ENCODE measurements around the gene ZNF277.

ZNF277 gene

DNA sequence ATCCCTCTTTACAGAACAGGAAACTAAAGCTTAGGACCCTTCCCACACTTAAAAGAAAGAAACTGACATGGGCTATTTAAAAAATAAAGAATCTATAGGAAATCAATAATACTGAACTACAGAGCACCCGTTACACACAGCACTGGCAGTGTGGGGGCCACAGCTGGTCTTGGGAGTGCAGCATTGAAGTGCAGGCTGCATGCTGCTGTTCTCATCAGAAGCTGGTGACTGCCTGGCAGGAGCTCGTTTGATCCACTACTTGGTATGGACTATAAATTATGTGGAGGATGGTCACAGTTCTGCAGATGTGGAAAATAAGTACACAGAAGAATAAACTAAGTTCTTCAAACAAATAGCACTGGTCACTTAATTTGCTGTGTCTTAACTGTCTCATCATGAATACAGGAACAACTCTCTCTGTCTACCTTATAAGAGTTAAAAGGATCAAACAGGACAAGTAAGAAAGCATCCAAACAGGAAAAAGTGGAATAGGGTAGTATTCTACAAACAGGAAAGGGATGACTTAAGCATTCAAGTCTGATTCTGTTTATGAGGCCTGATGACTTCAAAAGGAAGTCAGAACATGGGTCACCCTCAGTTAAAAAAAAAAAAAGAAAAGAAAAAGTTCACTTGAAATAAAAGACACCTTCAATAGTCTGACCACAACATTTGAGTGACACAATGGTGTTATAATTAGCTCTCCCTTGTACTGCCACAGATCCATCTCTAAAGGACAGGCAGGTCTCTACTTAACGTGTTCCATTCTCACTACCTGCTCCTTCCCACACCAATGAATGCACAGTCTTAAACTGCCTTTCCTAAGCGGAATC, 21.3 kb upstream of the ZNF277 start:
- DNase-seq (ENCODE audit: low read depth), result no peak

DNA sequence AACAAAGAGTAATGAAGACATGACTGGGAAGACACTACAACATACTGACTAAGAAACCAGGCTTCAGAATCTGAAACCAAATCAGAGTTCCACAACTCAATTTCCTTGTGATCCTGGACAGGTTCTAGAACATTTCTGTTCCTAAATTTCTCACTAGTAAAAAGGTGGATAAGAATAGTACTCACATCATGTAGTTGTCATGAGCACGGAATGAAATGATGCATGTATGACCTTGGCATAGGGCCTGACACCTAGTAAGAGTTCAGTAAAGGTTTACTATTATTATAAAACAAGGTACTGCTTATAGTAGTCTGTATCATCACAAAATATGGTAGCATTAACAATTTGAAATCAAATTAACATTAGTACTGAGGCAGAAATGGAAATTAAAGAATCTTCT, 20.2 kb upstream of the ZNF277 start:
- DNase-seq (ENCODE audit: low read depth), result no peak

DNA sequence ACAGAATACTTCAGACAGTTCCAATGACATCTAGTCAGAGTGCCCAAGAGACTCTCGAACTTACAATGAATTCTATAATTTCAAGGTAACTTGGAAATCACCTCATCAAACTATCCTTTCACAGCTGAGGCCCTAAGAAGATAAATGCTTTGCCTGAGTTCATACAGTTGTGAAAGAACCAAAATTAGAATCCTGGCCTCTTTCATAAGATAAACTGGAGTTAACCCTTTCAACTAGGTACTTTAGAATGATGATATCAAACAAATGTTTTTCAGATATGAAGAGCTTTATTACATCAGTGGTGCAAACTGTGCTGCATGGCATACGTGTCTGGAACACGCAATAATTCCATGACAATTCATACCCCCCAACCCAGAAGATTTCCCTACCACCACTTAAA, 18.2 kb upstream of the ZNF277 start:
- DNase-seq (ENCODE audit: low read depth), result no peak

DNA sequence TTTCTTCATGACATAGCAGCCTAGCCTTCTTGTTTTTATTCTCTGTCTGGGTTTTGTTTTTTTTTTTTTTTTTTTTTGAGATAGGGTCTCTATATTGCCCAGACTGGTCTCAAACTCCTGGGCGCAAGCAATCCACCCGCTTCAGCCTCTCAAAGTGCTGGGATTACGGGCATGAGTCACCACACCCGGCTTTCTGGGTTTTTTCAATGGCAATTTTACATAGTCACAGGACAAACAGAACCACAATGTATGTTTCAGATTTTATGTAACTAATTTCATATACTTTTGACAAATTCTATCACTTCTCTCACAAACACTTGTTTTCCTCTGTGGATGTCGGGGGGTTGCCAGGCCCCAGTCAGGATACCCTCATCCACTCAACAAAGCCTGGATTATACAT, 16.8 kb upstream of the ZNF277 start:
- no peak for DNase-seq (ENCODE audit: low read depth)

DNA sequence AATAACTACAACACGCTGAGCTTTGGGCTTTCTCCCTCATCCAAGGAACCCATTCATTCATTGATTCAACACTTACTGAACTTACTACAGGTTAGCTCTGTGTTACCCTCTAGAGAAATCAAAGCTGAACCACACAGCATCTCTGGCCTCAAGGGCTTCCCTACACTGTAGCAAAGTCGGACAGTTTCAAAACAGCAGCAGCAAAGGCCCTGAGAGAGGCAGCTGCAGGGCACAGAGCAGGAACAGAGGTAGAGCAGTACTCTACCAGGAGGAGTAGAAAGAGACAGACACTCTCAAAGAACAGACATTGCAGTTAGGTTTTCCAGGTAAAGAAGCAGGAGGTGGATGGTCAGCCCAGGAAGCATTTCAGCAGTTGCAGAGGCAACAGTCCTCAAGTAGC, 16.4 kb upstream of the ZNF277 start:
- DNase-seq (ENCODE audit: low read depth), result no peak

DNA sequence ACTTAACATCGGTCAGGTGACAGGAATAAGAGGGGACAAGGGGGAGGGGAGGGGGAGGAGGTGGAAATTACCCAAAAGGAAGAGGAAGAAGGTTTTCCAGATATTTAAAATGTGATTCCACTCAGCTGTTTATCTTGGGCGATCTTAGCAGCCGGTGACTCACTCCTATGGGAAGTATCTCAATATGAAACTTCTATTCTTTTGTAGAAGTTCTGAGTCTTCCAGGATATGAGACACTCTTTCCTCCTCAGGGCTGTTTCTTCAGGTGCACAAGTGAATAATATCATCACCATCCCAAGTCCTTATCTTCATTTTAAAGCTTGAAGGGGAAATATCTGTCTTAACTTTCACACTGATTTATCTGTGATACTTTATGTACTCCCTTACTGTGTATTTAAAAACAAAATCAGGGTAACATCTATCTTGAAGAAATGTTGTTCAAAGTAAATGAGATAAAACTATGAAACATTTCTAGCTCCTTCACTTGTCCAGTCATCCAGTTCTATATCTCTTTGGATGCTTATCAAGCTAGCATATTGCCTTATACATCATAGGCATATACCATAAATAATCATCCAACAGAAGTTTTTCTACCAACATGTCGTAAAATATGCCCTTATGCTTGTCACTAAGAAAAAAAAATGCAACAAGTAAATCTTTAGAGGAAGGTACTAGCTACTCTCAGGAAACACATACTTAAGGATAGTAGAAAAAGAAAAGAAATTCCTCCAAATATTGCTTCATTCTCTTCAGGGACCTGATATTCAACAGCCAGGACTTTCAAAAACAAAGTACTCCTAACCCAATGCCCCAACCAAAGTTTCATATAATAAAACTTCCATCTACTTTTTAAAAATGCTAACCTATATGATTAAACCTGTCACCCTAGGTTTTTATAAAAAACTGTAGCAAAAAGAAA, 14.0 kb upstream of the ZNF277 start:
- no peak for DNase-seq (ENCODE audit: low read depth)

DNA sequence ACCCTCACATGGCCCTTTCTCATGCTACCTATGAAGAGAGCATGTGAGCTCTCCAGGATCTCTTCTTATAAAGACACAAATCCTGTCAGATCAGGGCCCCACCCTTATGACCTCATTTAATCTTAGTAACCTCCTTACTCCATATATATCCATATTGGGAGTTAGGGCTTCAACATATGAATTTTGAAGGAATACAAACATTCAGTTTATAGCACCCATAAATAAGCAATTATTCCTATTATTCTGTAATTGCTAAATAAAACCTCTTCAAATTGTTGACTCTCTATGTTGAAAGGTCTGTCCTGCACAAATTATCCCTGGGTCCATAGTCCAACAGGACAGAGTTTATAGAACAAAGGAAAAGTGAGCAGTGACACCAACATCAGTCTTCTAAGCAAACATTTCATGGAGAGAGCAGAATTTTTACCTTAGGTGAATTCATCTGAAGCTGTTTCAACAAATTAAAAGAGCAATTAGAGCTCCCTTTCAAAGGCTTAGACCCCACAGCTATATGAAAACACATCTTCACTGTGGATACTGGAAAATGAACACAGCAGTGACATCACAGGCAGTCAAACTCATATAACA, 12.5 kb upstream of the ZNF277 start:
- DNase-seq (ENCODE audit: low read depth), result no peak

DNA sequence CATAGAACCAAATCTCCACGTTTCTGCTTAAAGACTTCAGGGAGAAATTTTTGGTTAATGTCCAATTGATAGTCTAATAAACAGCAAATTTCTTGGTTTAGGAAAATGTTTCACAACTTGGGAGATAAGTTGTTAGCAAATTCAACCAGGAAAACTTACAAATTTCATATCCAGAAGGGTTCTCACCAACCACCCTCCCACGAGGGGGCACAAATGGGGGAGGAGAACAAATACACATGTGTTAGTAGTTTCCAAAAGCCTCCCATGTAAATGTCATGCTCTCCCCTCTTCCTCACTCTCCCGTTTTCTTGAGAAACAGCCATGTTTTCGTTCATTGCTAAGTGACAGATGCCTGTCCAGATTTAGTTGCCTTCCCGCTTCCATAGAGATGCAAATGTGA, 10.8 kb upstream of the ZNF277 start:
- DNase-seq (ENCODE audit: low read depth), result no peak

DNA sequence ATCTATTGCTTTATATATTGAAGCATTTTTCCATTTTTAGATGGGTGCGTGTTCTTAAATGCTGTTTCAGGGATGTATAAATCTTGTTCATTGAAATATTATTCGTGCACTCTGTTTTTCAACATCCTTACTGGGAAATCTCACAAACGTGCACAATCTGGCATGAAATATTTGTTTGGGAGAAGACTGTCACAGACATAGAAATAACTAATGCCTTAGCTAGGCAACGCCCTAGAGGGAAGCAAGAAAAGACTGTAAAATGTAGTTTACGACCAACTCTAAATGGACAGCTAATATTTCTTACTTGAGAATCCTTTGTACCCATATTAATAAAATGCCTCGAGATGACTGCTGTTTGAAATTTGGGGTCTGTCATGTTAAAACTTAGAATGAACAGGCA, 9.2 kb upstream of the ZNF277 start:
- no peak for DNase-seq (ENCODE audit: low read depth)

DNA sequence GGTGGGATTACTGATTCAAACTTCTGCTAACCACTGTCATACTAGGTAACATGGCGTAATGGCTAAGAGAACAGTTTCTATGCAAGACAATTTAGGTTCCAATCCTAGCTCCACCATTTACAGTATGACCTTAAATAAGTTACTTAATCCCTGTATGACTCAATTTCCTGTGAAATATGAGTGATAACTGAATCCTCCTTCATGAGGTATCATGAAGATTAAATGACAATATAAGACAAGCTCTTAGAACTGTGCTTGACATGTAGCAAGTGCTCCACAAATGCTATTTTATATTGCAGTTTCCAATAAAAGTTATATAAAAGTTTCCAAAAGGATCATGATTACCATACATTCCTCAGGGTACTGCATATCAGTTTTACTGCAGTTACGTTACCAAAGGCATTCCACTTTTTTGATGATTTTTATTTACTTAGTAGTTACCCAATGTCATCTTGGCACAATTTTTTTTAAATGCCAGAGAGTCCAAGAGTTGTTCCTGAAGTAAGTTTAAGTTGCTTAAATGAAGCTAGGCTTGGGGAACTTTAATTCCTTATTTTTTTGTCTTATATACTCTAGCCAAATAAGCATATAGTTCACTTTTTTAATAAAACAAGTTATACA, 7.3 kb upstream of the ZNF277 start:
- DNase-seq (ENCODE audit: low read depth), result no peak

DNA sequence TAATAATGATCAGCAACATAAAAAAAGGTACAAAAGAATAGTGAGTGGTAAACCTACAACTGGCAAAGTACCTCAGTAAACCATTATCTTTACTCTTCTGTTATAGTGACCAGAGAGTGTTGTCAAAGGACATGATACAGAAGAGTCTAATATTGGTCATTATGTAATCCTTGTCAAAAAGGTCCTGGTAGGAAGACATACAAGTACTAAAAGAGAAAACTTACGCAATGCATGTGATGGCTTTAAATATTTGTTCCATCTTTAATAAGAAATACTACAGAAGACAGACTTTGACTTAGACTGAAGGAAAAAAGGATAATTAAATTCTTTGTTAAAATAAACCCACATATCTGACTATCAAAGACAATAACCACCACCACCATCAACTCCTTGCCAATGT, 6.8 kb upstream of the ZNF277 start:
- no peak for DNase-seq (ENCODE audit: low read depth)

DNA sequence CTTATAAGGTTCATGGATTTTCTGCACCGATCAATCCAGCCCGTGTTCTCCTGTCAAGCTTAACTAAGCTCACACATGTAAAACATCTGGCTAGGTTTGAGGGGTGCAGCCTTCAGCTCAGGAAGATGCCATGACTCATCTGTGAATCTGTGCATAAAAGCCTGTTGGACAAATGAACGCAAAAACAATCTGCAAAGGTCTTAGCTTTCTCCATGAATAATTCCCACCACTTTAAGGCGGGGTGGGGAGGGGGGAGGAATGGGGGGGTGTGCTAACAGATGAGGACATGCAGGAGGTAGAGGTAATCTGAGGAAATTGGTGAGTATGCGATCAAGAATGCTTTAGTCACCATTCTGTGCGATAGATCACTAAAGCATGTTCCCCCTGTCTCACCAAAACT, 5.1 kb upstream of the ZNF277 start:
- no peak for DNase-seq (ENCODE audit: low read depth)

DNA sequence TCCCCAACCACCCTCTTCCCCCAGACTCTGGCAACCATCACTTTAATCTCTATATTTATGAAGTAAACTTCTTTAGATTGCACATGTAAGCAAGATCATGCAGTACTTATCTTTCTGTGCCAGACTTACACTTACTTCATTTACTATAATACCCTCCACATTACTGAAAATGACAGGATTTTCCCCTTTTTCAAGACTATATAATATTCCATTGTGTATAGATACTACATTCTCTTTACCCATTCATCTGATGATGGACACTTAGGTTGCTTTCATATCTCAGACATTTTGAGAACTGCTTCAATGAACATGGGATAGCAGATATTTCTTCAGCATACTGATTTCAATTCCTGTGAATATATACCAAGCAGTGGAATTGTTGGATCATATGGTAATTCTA, 4.7 kb upstream of the ZNF277 start:
- DNase-seq (ENCODE audit: low read depth), result no peak

DNA sequence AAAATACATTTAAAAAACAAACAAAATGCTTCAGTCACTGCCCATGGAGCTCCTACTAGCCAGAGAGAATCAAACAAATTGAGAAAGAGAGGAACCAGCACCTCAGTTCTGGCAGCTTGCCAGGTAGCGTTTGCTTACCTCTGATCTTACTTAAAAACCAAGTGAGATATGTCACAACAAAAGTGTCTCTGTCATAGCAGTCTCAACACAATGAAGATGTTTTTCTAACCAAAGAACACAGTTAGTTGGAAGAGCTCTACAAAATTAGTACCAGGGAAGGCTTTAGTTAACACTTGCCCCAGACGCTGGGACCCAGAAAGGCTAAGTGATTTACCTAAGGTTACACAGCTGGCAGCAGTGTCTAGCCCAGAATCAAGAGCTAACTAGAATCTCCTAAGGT, 3.7 kb upstream of the ZNF277 start:
- no peak for DNase-seq (ENCODE audit: low read depth)

DNA sequence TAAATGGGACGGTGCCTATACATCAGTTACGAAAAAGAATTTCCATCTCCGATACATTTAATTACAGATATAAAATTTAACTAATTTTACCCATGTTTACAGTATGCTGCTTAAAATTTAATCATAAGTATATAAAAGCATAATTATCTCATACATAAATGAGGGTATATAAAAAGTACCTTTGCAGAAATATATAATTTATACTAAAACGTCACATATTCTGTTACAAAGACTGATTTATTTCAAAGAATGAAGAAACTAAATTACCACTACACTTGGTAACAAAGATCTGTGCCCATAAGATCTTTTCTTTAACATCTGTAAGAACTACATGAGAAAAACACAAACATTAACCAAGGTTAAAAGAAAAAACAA, 3.1 kb upstream of the ZNF277 start:
- no peak for DNase-seq (ENCODE audit: low read depth)

DNA sequence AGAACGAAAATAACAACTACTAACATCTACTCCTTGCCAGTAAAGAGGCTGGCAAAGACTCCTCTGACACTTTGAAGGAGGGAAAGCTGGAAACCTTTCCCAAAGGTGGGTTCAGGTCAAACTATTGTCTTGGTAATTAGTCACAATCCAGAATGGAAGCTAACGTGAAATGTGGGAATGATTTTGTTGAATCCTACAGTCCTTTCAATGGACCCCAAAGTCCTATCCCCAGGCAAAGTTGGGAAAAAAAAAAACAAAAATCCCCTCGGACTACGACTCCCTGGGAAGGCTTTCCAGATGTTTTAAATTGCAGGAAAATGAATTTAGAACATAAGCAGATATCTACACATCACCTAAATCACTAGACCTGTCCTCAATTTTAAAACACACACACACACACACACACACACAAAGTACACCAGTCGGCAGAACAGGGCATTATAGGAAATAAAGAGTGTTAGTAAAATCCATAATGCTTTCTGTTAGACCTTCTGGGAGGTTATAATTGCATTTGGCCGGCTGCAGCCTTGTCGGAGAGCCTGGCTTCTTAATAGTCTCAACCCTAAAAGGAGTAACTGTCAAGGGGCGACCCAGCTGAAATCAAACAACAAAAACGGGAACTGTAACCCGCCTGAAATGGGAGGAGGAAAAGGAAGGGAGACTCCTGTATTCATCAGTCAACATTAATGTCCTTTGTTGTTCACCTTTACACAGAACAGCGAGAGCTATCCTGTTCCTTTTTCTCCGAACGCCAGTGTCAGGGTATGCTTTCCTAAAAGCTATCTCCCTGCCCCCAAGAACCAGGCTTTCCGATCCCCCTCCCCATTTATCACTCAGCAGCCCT, 1.8 kb upstream of the ZNF277 start:
- no peak for DNase-seq (ENCODE audit: low read depth)

DNA sequence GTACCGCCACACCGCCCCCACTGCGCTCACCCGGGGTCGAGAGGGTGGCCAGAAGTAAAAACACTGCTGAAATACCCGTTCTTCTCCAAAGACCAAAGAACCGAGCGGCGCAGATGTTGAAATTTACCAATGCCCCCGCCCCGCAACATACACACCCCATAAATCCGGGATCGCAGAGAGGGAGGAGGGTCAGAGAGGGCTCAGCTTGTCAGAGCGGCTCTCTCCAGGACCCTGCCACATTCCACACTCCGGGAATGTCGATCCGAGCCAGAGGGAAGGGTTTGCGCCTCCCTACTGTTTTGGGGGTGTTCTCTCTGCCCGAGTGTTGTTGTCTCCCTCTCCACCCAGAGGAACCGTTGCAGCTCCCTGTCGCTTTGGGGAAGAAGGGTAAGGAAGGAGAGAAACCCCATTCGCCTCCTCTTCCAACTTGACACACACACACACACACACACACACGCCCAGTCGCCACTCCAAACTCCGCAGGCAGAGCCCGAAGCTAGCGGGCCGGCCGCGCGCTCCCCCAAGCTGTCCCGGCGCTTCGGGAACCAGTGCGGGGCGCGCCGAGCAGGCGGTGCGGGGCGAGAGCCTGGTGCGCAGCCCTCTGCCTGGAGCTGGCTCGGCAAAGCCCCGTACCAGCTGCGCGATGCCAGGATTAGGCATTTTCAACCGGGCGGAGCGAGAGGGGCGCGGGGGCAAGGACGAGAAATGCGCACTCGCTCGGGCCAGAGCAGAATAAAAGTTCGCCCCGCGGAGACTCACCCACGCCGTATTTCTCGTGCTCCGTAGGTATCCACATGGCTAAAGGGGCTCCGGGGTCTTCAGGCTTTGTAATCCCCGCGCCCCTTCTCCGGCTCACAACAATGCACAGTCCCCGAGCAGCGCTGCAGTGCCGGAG, 905 bp upstream of the ZNF277 start:
- peak; percentile 11 for DNase-seq (ENCODE audit: low read depth)

DNA sequence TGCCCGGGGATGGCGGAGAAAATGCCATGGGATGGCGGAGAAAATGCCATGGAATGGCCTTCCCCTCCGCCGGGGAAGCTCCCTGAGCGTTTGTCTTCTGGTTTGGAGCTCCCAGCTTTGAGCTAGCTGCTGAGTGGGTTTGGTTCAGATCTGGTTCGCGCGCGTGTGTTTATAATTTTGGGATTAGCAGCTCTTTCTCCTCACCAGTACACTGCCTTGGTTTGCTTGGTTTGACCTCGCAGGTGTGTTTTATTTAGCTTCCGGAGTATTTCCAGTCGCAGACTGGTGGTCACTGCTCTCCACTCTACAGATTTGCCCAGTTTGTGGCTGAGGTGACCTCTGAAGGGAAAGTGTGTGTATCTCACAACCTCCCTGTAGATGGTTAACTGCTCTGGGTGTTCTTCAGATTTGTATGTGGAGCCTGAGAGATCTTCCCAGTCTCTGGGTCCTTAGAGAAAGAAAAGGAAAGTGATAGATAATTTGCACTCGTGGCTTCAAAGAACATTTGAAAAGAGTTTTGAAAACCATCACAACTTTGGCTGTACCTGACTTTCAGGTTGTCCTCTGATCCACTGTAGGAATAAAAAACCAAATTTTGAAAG, 597 bp downstream of the ZNF277 start:
- DNase-seq (ENCODE audit: low read depth), result no peak

DNA sequence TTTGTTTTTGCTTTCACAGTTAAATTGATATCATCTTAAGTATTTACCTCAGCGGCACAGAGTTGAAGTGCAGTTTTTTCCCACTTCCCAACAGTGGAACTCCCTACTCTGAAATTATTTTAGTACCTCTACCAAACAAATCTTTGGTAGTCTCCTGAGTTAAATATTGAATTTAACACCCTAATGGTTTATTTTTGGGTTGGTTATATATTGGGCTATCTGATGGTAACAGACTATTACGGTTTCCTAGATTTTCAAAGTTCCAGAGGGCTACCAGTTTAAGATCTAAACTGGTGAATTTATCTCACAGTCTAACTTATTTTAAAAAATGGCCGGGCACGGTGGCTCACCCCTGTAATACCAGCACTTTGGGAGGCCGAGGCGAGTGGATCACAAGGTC, 1.3 kb downstream of the ZNF277 start:
- no peak for DNase-seq (ENCODE audit: low read depth)

DNA sequence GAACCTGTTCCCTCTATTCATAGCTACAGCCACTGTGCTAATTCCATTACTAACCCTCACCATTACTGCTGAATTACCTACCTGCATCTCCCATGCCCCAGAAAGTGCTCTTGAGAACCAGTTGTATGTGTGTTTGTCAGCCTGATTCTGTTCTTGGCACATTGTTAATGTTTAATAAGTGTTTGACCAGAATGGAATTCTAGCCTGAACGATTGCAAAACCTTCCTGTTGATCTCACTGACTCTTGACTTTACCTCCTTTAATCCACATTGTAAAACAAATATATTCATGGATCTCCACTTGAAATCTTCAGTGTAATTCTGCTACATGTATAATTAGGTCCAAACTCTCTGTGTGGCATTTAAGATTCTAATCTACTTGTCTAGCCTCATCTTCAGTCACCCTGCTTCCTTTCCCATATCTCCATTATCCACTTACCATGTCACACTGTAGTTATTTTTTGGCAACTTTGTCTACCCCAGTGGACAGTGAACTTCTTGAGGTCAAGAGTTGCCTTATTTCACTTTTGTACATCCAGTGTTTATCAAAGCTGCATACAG, 4.9 kb downstream of the ZNF277 start:
- DNase-seq (ENCODE audit: low read depth), result no peak
